IMR-90 (cell line): ENCODE results near the gene SEMA6A. TPM values are rescaled to one million over a fixed set of nuclear protein-coding genes. Genes with fewer than 3 reads are reported as not detected.

Source experiments
- ATAC-seq: fragments of 200-7000 bp; cut with Tn5 transposase; 2 replicates; pipeline ENCODE4 v1.9.1; 2020; ENCODE audit warnings: low read depth, mild to moderate bottlenecking, moderate library complexity
- BruUV-seq: library from RNA; stranded (reverse); fragments of 400-500 nt; replicated peaks from 2 replicates; lab custom pipeline; 2021; lab: Mats Ljungman, UMichigan
- CTCF ChIA-PET: fragments of 300-600 bp; formaldehyde crosslinking; extraction: SDS; loops from one replicate; lab custom pipeline; 2021; ENCODE audit warnings: antibody characterized with exemption; lab: Yijun Ruan, JAX
- POLR2A ChIA-PET: fragments of 300-600 bp; sonication (Branson Sonifier 250); formaldehyde crosslinking; loops from one replicate; lab custom pipeline; 2022; ENCODE audit warnings: antibody characterized with exemption; ENCODE audit not compliant: unreplicated experiment; lab: Charles Lee
- DNase-seq: peaks from one replicate; pipeline ENCODE4 v3.0.0; 2013
- H2AFZ ChIP-seq: replicated peaks from 2 replicates; pipeline ENCODE3; 2013; ENCODE audit warnings: low read length, mild to moderate bottlenecking; ENCODE audit not compliant: poor library complexity
- H2AK5ac ChIP-seq: 2 replicates; pipeline ENCODE4 v1.6.1; 2013; ENCODE audit warnings: low read depth, low read length, inconsistent platforms
- H2AK9ac ChIP-seq: replicated peaks from 2 replicates; pipeline ENCODE3; 2013; ENCODE audit warnings: mild to moderate bottlenecking, low read depth, low read length, moderate library complexity; ENCODE audit not compliant: poor library complexity
- H2BK120ac ChIP-seq: 2 replicates; pipeline ENCODE4 v1.6.1; 2013; ENCODE audit warnings: low read depth, low read length, inconsistent platforms
- H2BK15ac ChIP-seq: 3 replicates; pipeline ENCODE4 v1.6.1; 2013; ENCODE audit warnings: low read depth, low read length, inconsistent platforms
- H2BK20ac ChIP-seq: 2 replicates; pipeline ENCODE4 v1.6.1; 2013; ENCODE audit warnings: low read depth, mild to moderate bottlenecking, inconsistent platforms, low read length, moderate library complexity
- H2BK5ac ChIP-seq: 2 replicates; pipeline ENCODE4 v1.6.1; 2013; ENCODE audit warnings: mild to moderate bottlenecking, low read depth, low read length, inconsistent platforms; ENCODE audit not compliant: poor library complexity, severe bottlenecking
- H3K14ac ChIP-seq: replicated peaks from 2 replicates; pipeline ENCODE4 v1.6.1; 2013; ENCODE audit warnings: low read depth, low read length, inconsistent platforms
- H3K18ac ChIP-seq: 2 replicates; pipeline ENCODE4 v1.6.1; 2013; ENCODE audit warnings: low read depth, low read length, control low read depth
- H3K23ac ChIP-seq: 2 replicates; pipeline ENCODE4 v1.6.1; 2013; ENCODE audit warnings: low read depth, low read length, inconsistent platforms
- H3K27ac ChIP-seq: 2 replicates; pipeline ENCODE4 v1.5.1; 2013; ENCODE audit warnings: mild to moderate bottlenecking, control low read depth, low read length; ENCODE audit not compliant: insufficient read depth
- H3K27me3 ChIP-seq: 2 replicates; pipeline ENCODE4 v1.6.1; 2013; ENCODE audit warnings: low read length; ENCODE audit not compliant: control insufficient read depth, insufficient read depth
- H3K36me3 ChIP-seq: 2 replicates; pipeline ENCODE4 v1.6.1; 2013; ENCODE audit warnings: low read length, mixed read lengths; ENCODE audit not compliant: control insufficient read depth, insufficient read depth
- H3K4ac ChIP-seq: 2 replicates; pipeline ENCODE4 v1.6.1; 2013; ENCODE audit warnings: low read depth, low read length, inconsistent platforms
- H3K4me1 ChIP-seq: 2 replicates; pipeline ENCODE4 v1.6.1; 2013; ENCODE audit warnings: low read length, mixed read lengths; ENCODE audit not compliant: control insufficient read depth, insufficient read depth
- H3K4me2 ChIP-seq: 2 replicates; pipeline ENCODE4 v1.6.1; 2013; ENCODE audit warnings: low read depth, mild to moderate bottlenecking, control low read depth, low read length, moderate library complexity
- H3K4me3 ChIP-seq: 2 replicates; pipeline ENCODE4 v1.5.1; 2013; ENCODE audit warnings: low read depth, mild to moderate bottlenecking, control low read depth, low read length, moderate library complexity; ENCODE audit not compliant: insufficient read depth
- H3K56ac ChIP-seq: 2 replicates; pipeline ENCODE4 v1.6.1; 2013; ENCODE audit warnings: low read length, inconsistent platforms; ENCODE audit not compliant: insufficient read depth; ENCODE audit errors: extremely low read depth
- H3K79me1 ChIP-seq, 2 experiments: 2 replicates each; pipeline ENCODE4 v1.6.1; 2013; ENCODE audit warnings: low read length in 2 of 2, inconsistent platforms in 1 of 2, low read depth in 1 of 2
- H3K9ac ChIP-seq: 2 replicates; pipeline ENCODE4 v1.6.1; 2013; ENCODE audit warnings: low read depth, low read length, control low read depth
- H3K9me1 ChIP-seq: 2 replicates; pipeline ENCODE4 v1.6.1; 2013; ENCODE audit warnings: low read length, inconsistent platforms; ENCODE audit not compliant: insufficient read depth
- H3K9me3 ChIP-seq: 2 replicates; pipeline ENCODE4 v1.6.1; 2013; ENCODE audit warnings: low read length; ENCODE audit not compliant: control insufficient read depth, insufficient read depth
- H4K20me1 ChIP-seq: 2 replicates; pipeline ENCODE4 v1.6.1; 2013; ENCODE audit warnings: low read length, inconsistent platforms; ENCODE audit not compliant: insufficient read depth
- H4K5ac ChIP-seq: 2 replicates; pipeline ENCODE4 v1.6.1; 2013; ENCODE audit warnings: mild to moderate bottlenecking, low read depth, low read length, control low read depth
- H4K8ac ChIP-seq, 2 experiments: 2 replicates each; pipeline ENCODE4 v1.6.1; 2013; ENCODE audit warnings: low read depth in 2 of 2, low read length in 2 of 2, control low read depth in 1 of 2, inconsistent platforms in 1 of 2
- H4K91ac ChIP-seq: 2 replicates; pipeline ENCODE4 v1.6.1; 2013; ENCODE audit warnings: low read depth, low read length, inconsistent platforms; ENCODE audit not compliant: insufficient read depth
- FOS ChIP-seq: fragments of 150-350 bp; IDR thresholded peaks from 2 replicates; pipeline ENCODE4 v1.6.1; 2016; ENCODE audit warnings: low read depth, low read length
- WGBS, 2 experiments: methylation state at CpG; one replicate each; pipeline versions ENCODE4 v1.1.5 to v1.1.7; 2013; ENCODE audit warnings: missing lambda C conversion rate in 2 of 2; ENCODE audit not compliant: insufficient read length in 1 of 2; ENCODE audit errors: extremely low coverage in 2 of 2; 5-methylcytosine and 5-hydroxymethylcytosine counted together
- dilution Hi-C: fragments of 300-500 bp; cut with HindIII; formaldehyde crosslinking; loops from one replicate; pipeline ENCODE4 v1.14.3; 2018; ENCODE audit warnings: low sequenced_read_pairs; ENCODE audit not compliant: unreplicated experiment
- in situ Hi-C: fragments of 300-500 bp; cut with MboI; formaldehyde crosslinking; loops from 3 replicates; pipeline ENCODE4 v1.14.3; 2019; ENCODE audit warnings: low sequenced_read_pairs, inconsistent platforms, mixed read lengths
- intact Hi-C: fragments of 100-400 bp; cut with micrococcal nuclease; formaldehyde crosslinking; loops from 2 replicates; pipeline ENCODE4 v1.10.0; 2022
- polyA plus RNA-seq, 3 experiments: library from polyadenylated mRNA; depleted of rRNA; stranded (reverse); fragments of >200 nt; gene quantifications; 2 replicates each; pipeline ENCODE4 v1.2.3, GENCODE V29; 2012; ENCODE audit warnings: low replicate concordance in 1 of 3
- total RNA-seq: library from RNA; depleted of rRNA; stranded (reverse); fragments of >200 nt; gene quantifications from 2 replicates; pipeline ENCODE4 v1.2.3, GENCODE V29; 2012

Gene SEMA6A
- total and polyA plus RNA-seq, 2 of the 4 experiments (the other 2 are of a cell fraction) = 0.27 to 0.36 TPM

- no peaks in the 10 kb centered on the region for H3K27me3 ChIP-seq
- H3K4me2 ChIP-seq = no peak overlapping the region
- H2BK20ac ChIP-seq = no peak overlapping the region
- POLR2A ChIA-PET = no interaction called here
- H2AFZ ChIP-seq = no peak overlapping the region
- dilution Hi-C loops = no loop called here
- no peak overlapping the region for H3K14ac ChIP-seq
- H3K27ac ChIP-seq = no peak overlapping the region
- no peak overlapping the region for H2AK9ac ChIP-seq
- H4K8ac ChIP-seq = no peak overlapping the region
- H2BK15ac ChIP-seq = no peak overlapping the region
- TF ChIP-seq FOS = no peak
- H3K18ac ChIP-seq = no peak overlapping the region
- no peak overlapping the region for H3K23ac ChIP-seq
- ATAC-seq (no peak), DNase-seq (no peak)
- CTCF ChIA-PET = no interaction called here
- H3K56ac ChIP-seq = no peak overlapping the region
- H3K4me1 ChIP-seq = no peaks in the 10 kb centered on the region
- no peak overlapping the region for H2AK5ac ChIP-seq
- H3K9me1 ChIP-seq = no peaks in the 10 kb centered on the region
- no TSS peak for BruUV-seq
- intact Hi-C loops = no loop called here
- in situ Hi-C loops = no loop called here
- H4K20me1 ChIP-seq = no peaks in the 10 kb centered on the region
- WGBS, 2 experiments = no CpG with 5 or more reads among the region's 3 CpGs
- H3K9ac ChIP-seq = no peak overlapping the region
- H3K36me3 ChIP-seq = no peaks in the 10 kb centered on the region
- peaks cover 3% of the 10 kb centered on the region; the same call in 1 of the 2 replicates for H3K9me3 ChIP-seq
- H2BK120ac ChIP-seq = no peak overlapping the region
- H2BK5ac ChIP-seq = no peak overlapping the region
- no peak overlapping the region for H4K91ac ChIP-seq
- H4K5ac ChIP-seq = no peak overlapping the region
- H3K4me3 ChIP-seq = no peak overlapping the region
- no peaks in the 10 kb centered on the region for H3K79me1 ChIP-seq
- H3K4ac ChIP-seq = no peak overlapping the region
These were observed 32.0 kb downstream of the SEMA6A start for GRCh38 chr5:116542619-116543018.
